Ascending aorta (tissue), 2 donors: ENCODE data around the gene TMEM198. TPM values are rescaled to one million over a fixed set of nuclear protein-coding genes. Genes with fewer than 3 reads are reported as not detected.

Source experiments
- DNase-seq, 2 donors: peaks; one replicate each; pipeline ENCODE4 v3.0.0-alpha.2; 2019; ENCODE audit warnings: low spot score in 2 of 2
- H3K27ac ChIP-seq, 2 donors: fragments of 200-600 bp; sonication (generic); one replicate each; pipeline ENCODE4 v1.5.1; 2016 to 2017; ENCODE audit warnings: mild to moderate bottlenecking in 1 of 2
- H3K27me3 ChIP-seq: fragments of 200-600 bp; sonication (generic); one replicate; pipeline ENCODE4 v1.5.1; 2017
- H3K36me3 ChIP-seq, 2 donors: fragments of 200-600 bp; sonication (generic); one replicate each; pipeline ENCODE4 v1.5.1; 2016
- H3K4me1 ChIP-seq, 2 donors: fragments of 200-600 bp; sonication (generic); one replicate each; pipeline ENCODE4 v1.5.1; 2016 to 2017; ENCODE audit warnings: mild to moderate bottlenecking in 1 of 2
- H3K4me3 ChIP-seq, 2 donors: fragments of 200-600 bp; sonication (generic); one replicate each; pipeline ENCODE4 v1.5.1; 2016 to 2017; ENCODE audit warnings: mild to moderate bottlenecking in 1 of 2
- H3K9me3 ChIP-seq, 2 donors: fragments of 200-600 bp; sonication (generic); one replicate each; pipeline ENCODE4 v1.5.1; 2016
- CTCF ChIP-seq, 3 experiments: fragments of 200-600 bp in 2 of 3; fragments of 450-650 bp in 1 of 3; sonication (generic) in 2 of 3; IDR thresholded peaks; one replicate each; pipeline ENCODE4 v1.5.1; 2016 to 2019; ENCODE audit warnings: antibody characterized with exemption in 3 of 3, mild to moderate bottlenecking in 1 of 3, moderate library complexity in 1 of 3
- intact Hi-C: fragments of 100-400 bp; cut with DNase I; formaldehyde crosslinking; loops from one replicate; pipeline ENCODE4 v1.15.1; 2023
- total RNA-seq: library from RNA; depleted of rRNA; stranded (reverse); fragments of >200 nt; gene quantifications from one replicate; pipeline ENCODE4 v1.1.0, GENCODE V29; 2016

The TMEM198 gene
- total RNA-seq, 1 donor from 2014 or later: 6.0 TPM

GRCh38 chr2:219557791-219558785 is 14.3 kb downstream of the TMEM198 start:
- no peak overlapping the region for H3K4me3 ChIP-seq
- no peak for TF ChIP-seq CTCF (IDR thresholded peaks at IDR 0.05)
- no peaks in the 10 kb centered on the region for H3K9me3 ChIP-seq
- H3K36me3 ChIP-seq: peaks cover 4 to 32% of the 10 kb centered on the region in 2 donors
- H3K4me1 ChIP-seq: peaks cover 1 to 4% of the 10 kb centered on the region in 2 donors
- DNase-seq: no peak
- no peak overlapping the region for H3K27ac ChIP-seq
- intact Hi-C loops: no loop called here
- no peaks in the 10 kb centered on the region for H3K27me3 ChIP-seq

DNA sequence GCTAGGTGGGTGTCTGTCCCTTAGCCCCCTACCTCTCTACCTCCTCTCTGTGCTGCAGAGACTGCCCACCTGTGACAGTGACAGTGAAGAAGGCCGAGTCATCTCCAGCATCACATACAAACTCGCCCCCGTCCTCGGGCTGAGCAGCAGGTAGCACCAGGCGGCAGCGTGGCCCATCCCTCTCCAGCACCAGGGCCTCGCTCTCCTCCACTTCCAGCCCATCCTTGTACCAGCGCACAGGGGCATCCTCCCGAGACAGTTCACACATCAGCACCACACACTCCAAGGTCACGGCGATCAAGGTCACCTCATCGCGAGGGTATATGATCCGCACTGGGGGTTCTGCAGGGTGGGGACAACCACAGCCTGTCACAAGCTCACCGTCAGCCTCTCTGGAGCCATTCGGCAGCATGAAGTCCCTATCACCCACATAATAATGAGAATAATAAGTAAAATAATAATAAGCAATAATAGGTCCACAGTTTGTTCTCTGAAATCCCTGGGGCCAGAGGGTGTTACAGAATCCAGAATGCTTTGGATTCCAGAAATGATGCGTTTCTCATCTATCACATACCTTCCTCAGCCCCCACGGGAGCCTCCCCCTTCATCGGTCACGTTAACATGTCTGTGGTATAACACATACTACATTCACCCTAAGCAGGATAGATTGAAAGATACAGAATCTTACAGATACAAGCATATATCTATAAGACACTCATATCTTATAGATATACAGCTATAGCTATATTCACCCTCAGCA is 15.5 kb downstream of the TMEM198 start:
- Histone ChIP-seq H3K4me3 (no peak overlapping the region), H3K36me3 (peaks cover 16 to 43% of the 10 kb centered on the region in 2 donors), H3K4me1 (no peaks in the 10 kb centered on the region), H3K27ac (no peak overlapping the region), H3K27me3 (no peaks in the 10 kb centered on the region), H3K9me3 (no peaks in the 10 kb centered on the region)
- no peak for TF ChIP-seq CTCF (IDR thresholded peaks at IDR 0.05)
- DNase-seq: no peak
- intact Hi-C loops: no loop called here

- H3K36me3 ChIP-seq: peaks cover 18 to 43% of the 10 kb centered on the region in 2 donors
- intact Hi-C loops: no loop called here
- no peak for DNase-seq
- H3K4me1 ChIP-seq: no peaks in the 10 kb centered on the region
- no peaks in the 10 kb centered on the region for H3K9me3 ChIP-seq
- no peak overlapping the region for H3K4me3 ChIP-seq
- no peaks in the 10 kb centered on the region for H3K27me3 ChIP-seq
- peak in 2 of 3 experiments; percentile 83 to 91 for TF ChIP-seq CTCF (IDR thresholded peaks at IDR 0.05)
- H3K27ac ChIP-seq: no peak overlapping the region
Observed at GRCh38 chr2:219560037-219560892, 16.4 kb downstream of the TMEM198 start.

DNA sequence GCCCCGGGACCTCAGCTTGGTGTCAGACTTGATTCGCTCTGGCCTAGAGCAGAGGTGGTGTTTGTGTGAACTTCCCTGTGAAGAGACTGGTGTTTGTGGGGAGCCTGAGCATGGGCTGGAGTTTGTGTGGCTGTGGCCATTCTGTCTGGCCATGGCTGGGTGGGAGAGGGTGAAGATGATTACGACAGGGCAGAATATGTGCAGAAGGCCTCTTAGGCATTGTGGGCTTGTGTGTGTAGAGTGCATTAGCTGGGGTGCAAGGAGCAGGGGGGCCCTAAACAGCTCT is 17.0 kb downstream of the TMEM198 start:
- Histone ChIP-seq H3K9me3 (no peaks in the 10 kb centered on the region), H3K4me3 (no peak overlapping the region), H3K27me3 (no peaks in the 10 kb centered on the region), H3K4me1 (no peaks in the 10 kb centered on the region), H3K27ac (no peak overlapping the region), H3K36me3 (peaks cover 18 to 40% of the 10 kb centered on the region in 2 donors)
- DNase-seq: no peak
- no peak for TF ChIP-seq CTCF (IDR thresholded peaks at IDR 0.05)
- intact Hi-C loops: no loop called here
